Measurements from ENCODE around the gene DKC1.

Gene DKC1

DNA sequence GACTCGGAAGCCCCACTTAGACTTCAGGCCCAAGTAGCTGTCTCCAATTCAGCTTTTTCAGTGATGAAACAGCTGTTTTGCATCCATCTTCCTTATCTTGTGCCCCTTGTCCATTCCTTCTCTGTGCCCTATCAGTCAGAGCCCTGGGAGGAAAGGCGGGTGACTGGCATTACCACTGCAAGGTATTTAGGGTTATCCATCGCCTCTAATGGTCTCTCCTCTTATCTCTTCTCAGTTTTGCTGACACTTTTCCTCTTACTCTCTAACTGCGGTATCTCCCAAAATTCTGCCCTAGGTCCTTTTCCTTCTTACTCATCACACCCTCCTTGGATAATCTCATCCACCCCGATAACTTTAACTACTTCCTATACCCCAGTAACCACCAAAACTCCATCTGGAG is 25.5 kb upstream of the DKC1 start:
- DNase-seq (ENCODE audit: low spot score): no peak

DNA sequence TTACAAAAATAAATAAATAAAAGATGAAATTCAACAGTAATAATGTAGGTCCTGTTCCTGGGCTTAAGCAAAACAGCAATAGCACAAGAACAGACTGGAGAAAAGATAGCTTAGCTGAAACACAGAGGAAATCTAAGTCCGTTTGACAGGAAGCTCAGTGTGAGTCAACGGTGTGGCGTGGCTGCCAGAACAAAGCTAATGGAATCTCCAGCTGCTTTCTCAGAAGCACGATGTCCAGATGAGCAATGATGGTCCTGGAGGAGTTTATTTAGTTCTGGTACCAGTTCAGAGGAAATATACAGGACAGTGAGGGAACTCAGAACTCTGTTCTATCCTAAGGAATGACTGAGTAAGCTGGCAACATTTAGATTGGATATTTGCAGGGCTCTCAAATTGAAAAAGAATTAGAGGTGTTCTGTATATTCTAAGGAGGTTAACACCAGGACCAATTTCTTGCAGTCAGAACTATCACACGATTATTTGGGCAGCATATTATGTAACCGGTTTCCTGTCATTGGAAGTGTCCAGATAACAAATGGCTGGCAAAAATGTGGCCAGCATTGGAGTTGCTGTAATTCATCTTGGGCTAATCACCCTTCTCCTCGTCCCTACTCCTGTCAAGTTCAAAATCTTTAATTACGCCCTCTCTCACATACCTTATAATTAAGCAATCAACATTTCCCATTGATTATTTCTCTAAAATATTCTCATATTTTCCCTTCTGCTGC is 24.5 kb upstream of the DKC1 start:
- DNase-seq (ENCODE audit: low spot score): peak; percentile 55

- no peak for DNase-seq (ENCODE audit: low spot score)
Measured at GRCh38 chrX:154739952-154740465, 22.7 kb upstream of the DKC1 start.

- no peak for DNase-seq (ENCODE audit: low spot score)
Measured at GRCh38 chrX:154742613-154743012, 20.1 kb upstream of the DKC1 start.

DNA sequence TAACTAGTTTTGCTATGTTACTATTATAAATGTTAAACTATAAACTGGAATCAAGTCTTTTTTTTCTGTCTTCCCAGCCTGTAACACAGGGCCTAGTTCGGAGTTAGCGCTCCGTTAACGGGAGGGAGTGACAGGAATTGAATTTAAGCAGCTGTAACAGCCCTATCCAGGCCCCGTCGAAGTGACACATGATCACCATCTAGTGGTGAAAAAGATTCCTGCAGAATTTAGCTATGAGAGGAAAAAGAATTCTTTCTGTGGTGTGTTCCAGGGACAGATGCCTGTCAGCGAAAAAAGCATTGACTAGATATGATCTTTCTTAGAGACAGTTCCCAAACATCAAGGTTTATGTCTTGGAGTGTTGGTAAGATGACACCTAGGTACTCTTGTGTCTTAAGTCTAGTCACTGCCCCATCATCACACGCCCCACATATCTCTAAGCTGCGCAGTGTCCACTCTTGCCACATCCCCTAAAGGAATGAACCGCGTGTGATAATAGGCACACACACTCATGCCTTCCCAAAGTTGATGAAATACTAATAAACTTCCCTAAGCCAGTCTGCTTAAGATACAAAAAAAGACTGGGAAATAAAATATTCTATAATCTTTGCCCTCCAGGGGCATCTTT is 13.8 kb upstream of the DKC1 start:
- DNase-seq (ENCODE audit: low spot score): peak; percentile 62

GRCh38 chrX:154749856-154750255 is 12.8 kb upstream of the DKC1 start:
- DNase-seq (ENCODE audit: low spot score): no peak

DNA sequence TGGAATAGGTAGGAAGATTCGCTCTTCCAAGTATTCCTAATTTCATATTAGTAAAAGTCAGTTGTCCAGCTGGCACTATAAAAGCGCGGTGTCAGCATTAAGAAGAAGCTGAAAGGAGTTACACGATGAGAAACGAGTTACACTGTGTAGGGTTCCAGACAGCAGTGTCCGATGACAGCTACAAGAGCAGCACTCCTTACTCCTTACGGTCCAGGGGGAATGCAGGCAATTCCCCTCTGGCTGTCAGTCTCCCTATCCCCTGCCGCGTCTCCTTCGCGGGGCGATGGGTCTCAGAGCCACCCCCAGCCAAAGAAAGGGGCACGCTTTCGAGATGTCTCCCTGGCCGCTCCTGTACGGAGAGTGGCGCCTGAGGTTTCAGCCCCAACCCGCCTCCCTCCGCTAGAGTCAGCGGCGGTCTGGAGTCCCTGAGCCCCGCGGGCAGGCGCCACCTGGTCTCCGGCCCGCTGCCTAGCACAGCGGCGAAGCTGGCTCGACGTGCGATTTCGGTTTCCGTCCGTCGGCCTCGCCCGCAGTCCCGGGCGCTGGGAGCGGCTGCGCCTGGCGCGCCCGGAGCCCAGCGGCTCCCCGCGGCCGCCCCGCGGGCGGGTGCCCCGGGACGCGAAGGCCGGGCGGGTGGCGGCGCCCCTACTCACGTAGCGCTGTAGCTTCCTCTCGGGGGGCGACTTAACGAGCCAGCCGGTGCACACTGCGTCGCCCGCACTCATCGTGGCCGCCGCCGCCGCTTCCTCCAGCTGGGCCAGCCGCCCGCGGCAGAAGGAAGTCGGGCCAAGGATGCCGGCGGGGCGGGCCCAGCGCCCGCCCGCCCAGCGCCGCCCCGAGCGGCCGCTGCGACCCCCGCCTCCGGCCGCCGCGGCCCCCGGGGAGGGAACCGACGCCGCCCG is 12.1 kb upstream of the DKC1 start, which contains the start of gene GAB3:
TSS of gene GAB3 (minus strand) at position 777 of the 902 bp plus-strand sequence. CDS start at position 725, 52 bp downstream.
- no peak for DNase-seq (ENCODE audit: low spot score)

GRCh38 chrX:154751203-154751668 is 11.4 kb upstream of the DKC1 start:
- DNase-seq (ENCODE audit: low spot score): no peak

- DNase-seq (ENCODE audit: low spot score): no peak
Measured at GRCh38 chrX:154751669-154752271, 10.9 kb upstream of the DKC1 start.

GRCh38 chrX:154758696-154759095 is 4.0 kb upstream of the DKC1 start:
- no peak for DNase-seq (ENCODE audit: low spot score)

- no peak for DNase-seq (ENCODE audit: low spot score)
Measured at GRCh38 chrX:154761977-154762536, 607 bp upstream of the DKC1 start.

DNA sequence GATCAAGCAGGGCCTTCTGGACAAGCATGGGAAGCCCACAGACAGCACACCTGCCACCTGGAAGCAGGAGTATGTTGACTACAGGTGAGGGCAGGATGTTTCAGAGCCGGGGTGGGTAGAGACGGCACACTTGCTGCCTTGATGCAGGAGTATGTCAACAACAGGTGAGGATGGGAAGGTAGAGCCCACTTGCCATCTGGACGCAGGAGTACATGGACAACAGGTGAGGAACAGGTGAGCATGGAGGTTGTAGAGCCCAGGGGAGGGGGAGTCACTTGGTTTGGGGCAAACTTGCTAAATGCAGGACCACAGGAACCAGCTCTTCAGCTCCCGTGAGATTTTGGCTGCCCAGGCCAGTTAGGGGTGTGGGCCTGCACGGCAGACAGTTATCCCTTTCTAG is 12.0 kb downstream of the DKC1 start:
- no peak for DNase-seq (ENCODE audit: low spot score)

DNA sequence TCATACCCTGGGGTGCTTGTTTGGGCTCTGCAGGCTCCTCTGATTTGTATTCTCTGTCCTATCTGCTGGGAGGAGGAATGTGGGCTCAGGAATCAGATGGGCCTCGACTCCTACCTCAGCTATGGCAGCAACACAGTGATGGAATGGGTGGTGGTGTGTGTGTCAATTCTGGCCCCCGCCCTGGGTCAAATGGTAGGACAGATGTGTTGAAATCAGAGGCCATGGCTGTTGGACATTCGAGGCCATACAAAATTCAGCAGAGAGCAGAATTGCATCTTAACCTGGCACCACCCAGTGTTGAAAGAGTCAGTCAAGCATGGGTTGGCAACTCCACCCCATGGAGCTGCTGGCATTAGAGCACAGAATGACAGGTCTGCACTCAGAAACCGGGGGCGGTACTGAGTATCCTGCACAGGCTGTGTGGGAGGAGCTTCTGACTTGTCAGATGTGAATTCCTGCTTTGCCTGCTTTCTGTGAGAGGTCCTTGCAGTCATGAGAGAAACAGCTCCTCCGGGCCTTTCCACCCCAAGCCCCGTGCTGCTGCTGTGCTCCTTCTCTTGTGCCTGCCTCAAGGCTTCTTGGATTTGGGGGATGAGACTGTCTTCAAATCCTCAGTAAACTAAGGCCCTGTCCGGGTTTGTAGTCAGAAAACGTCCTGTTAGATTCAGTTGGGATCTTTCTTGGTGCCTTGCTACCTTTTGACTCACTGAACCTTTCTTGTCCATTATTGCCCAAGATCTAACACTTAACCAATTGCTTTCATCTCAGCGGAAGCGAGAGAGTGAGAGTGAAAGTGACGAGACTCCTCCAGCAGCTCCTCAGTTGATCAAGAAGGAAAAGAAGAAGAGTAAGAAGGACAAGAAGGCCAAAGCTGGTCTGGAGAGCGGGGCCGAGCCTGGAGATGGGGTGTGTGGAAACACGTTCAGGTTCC is 13.0 kb downstream of the DKC1 start:
- no peak for DNase-seq (ENCODE audit: low spot score)

DNA sequence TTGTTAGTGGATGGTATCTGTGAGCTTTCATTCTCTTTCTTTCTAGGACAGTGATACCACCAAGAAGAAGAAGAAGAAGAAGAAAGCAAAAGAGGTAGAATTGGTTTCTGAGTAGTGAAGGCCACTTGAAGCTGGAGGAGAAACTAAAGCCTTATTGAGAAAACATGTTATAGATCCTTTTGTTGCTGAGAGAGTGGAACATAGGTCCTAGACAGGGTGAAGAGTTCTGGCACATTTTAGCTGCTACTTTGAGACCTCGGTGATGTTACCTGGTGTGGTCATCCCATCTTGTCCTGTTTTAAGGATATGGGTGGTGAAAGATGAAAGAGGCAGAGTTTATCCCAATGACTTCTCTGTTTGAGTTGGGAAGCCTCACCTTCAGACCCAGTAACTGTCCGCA is 14.1 kb downstream of the DKC1 start:
- no peak for DNase-seq (ENCODE audit: low spot score)

GRCh38 chrX:154779261-154779660 is 16.6 kb downstream of the DKC1 start:
- peak; percentile 52 for DNase-seq (ENCODE audit: low spot score)

- no peak for DNase-seq (ENCODE audit: low spot score)
Measured at GRCh38 chrX:154780968-154781367, 18.3 kb downstream of the DKC1 start.

DNA sequence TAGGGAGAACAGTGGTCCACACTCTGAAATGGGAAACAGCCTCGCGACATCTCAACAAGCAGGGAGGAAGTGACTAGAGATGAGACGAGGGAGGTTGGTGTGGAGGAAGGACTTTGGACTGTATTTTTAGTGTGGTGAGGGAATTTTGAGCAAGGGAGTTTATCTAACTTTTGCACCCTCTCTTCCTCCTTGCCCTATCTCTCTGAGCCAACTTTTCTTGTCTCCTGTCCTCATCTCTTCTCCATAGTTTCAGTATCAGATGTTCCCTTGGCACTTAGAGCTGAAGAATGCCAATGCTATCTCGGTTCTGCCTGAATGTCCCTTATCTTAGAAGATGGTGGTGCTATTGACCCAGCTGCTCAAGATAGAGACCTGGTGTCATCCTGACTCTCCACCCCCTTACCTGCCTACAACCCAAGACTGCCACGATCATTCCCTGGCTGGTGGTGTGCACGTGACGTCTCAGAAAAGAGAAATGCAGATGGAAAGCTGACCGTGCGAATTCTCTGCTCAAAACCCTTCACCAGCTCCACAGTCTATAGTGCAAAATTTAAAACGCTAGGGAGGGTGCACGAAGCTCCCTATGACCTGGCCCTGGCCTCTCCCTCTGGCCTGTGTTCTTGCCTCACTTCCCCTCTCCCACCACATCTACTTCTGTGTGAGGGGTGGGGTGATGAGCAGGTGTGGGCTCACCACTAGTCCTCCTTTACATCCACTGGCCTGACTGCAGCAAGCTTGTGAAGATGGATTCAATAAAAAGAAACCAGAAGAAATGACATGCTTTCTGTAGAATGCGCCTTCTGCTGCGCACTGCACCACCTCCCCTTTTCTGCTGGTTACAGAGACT is 21.7 kb downstream of the DKC1 start:
- DNase-seq (ENCODE audit: low spot score): no peak

DNA sequence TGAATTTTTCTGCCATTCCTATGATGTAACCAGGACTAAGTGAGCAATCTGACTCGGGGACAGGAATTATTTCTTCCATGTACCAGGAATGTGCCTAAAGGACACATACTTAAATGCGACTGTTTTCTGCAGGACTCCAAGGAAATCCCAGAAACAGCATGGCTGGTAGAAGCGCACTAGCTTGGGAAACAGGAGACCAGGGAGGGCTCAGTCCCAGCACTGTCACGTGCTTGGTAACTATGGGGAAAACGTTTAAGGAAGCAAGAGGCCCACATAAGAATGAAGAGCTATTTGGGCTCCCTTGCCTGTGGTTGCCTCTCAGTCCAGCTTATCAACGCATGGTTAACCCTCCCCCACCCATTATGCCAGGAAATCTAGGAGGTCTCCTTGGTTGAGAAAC is 23.1 kb downstream of the DKC1 start:
- DNase-seq (ENCODE audit: low spot score): no peak

GRCh38 chrX:154791467-154791866 is 28.8 kb downstream of the DKC1 start:
- DNase-seq (ENCODE audit: low spot score): no peak

DNA sequence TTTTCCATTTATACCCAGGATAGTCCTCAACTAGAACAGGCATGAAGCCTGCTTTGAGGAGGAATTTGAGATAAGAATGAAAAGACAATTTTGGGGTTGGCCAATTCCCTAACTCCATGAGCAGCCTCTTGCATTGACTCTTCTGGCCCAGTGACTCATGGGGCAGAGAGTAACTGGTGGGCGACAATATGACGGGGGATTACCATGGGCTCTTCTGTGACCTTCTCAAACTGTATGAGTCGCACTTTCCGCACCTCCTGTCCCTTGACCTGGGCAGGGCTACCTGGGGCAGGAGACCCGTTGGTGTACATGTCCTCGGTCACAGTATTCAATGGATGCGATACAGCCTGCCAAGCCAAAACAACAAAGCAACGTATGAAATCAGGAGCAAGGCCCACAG is 29.3 kb downstream of the DKC1 start:
- no peak for DNase-seq (ENCODE audit: low spot score)

Measured in AG08395 (cell line).